Measurements from ENCODE around the gene CXCR6.
A peak's percentile ranks its signal among the peaks of the same experiment; 100 is the strongest.

The CXCR6 gene

GRCh38 chr3:45940004-45940780 lies 3.1 kb upstream of the CXCR6 start:
- Histone ChIP-seq H3K27ac (no peak overlapping the region), H3K4me3 (no peak overlapping the region)
- no peak for DNase-seq (ENCODE audit: low spot score)
- TF ChIP-seq CTCF (IDR thresholded peaks at IDR 0.05): no peak

- Histone ChIP-seq H3K27ac (no peak overlapping the region), H3K4me3 (no peak overlapping the region)
- TF ChIP-seq CTCF (IDR thresholded peaks at IDR 0.05): no peak
- DNase-seq (ENCODE audit: low spot score): no peak
These were observed 2.4 kb upstream of the CXCR6 start for GRCh38 chr3:45940781-45941365.

GRCh38 chr3:45942051-45942825 lies 1.0 kb upstream of the CXCR6 start:
- DNase-seq (ENCODE audit: low spot score): no peak
- no peak overlapping the region for H3K27ac ChIP-seq
- no peak for TF ChIP-seq CTCF (IDR thresholded peaks at IDR 0.05)
- no peak overlapping the region for H3K4me3 ChIP-seq

GRCh38 chr3:45944830-45945620 lies 1.8 kb downstream of the CXCR6 start:
- H3K4me3 ChIP-seq: no peak overlapping the region
- TF ChIP-seq CTCF (IDR thresholded peaks at IDR 0.05): no peak
- peak overlapping the region in 1 of 2 donors; percentile 21 for H3K27ac ChIP-seq
- no peak for DNase-seq (ENCODE audit: low spot score)

- Histone ChIP-seq H3K4me3 (no peak overlapping the region), H3K27ac (no peak overlapping the region)
- no peak for TF ChIP-seq CTCF (IDR thresholded peaks at IDR 0.05)
- DNase-seq (ENCODE audit: low spot score): no peak
These were observed 3.0 kb downstream of the CXCR6 start for GRCh38 chr3:45946307-45946706.

- Histone ChIP-seq H3K4me3 (no peak overlapping the region), H3K27ac (no peak overlapping the region)
- DNase-seq (ENCODE audit: low spot score): no peak
- TF ChIP-seq CTCF (IDR thresholded peaks at IDR 0.05): no peak
These were observed 3.6 kb downstream of the CXCR6 start for GRCh38 chr3:45946875-45947274.
